ENCODE results near the gene TOMM70. TPM values are rescaled to one million over a fixed set of nuclear protein-coding genes. Genes with fewer than 3 reads are reported as not detected.
"Not testable (repeated sequence)": the region's sequence is repeated elsewhere in the genome, so short reads cannot be mapped to it uniquely, and the experiment has no call there.

The TOMM70 gene
- total and polyA plus RNA-seq, 7 donors, result 51.1 to 97.2 (median 76.7) TPM

DNA sequence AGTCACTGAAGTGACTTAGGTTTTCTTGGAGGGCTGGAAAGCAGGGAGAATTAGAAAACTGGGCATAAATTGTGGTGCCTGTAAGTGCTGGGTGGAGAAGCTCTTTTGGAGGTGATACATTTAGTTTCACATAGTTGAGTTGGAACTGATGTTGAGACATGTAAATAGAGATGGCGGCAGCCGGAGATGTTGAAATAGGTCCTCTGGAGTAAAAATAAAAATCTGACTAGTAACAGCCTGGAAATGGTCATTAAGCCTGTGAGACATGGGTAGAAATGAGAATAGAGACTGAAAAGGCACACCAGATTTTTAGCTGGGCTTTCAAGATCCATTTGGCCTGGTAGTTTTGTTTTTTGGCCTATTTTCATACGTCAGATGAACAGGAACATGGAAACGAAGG lies 69.2 kb downstream of the TOMM70 start:
- ATAC-seq (peak in 3 of 4 donors; percentile 11 to 57 (median 49)), DNase-seq (no peak)
- H3K27me3 ChIP-seq (ENCODE audit: insufficient read depth in 3 of 3, low read length in 2 of 3), result no peaks in the 10 kb centered on the region
- peak overlapping the region; percentile 47 for H3K27ac ChIP-seq
- intact Hi-C loops (cut with DNase I), result loop anchor here in 1 of 2 donors (10.0 kb wide), 1 partner anchor 497 kb away; no protein-coding TSS in a partner anchor
- H3K9me3 ChIP-seq, result no peaks in the 10 kb centered on the region
- H3K4me3 ChIP-seq, result no peak overlapping the region
- WGBS, 3 donors, result 76 to 93% (median 84%) methylated on average over 4 of the region's 4 CpGs
- TF ChIP-seq CTCF (IDR thresholded peaks at IDR 0.05), result no peak
- peaks cover 8% of the 10 kb centered on the region for H3K4me1 ChIP-seq
- H3K36me3 ChIP-seq (ENCODE audit: insufficient read depth in 1 of 2, low read depth in 1 of 2), result peaks cover 0 to 3% of the 10 kb centered on the region in 2 donors

DNA sequence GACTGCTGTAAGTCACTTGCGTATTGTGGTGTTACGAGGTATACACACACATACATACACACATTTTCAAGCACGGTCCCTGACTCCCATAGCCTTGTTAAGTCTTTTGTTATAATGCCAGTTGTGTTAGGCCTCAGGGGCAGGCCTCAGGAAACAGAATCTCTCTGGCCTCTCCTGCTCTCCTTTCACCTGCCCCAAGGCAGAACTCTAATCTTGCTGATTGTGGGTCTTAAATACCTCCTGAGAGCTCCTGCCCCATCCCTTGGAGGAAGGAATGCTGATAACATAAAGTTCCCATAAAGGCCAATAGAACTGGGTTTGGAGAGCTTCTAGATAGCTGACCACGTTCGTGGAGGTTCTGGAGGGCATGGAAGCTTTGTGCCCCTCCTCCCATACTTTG lies 70.2 kb downstream of the TOMM70 start:
- Histone ChIP-seq H3K27me3 (ENCODE audit: insufficient read depth in 3 of 3, low read length in 2 of 3) (no peaks in the 10 kb centered on the region), H3K9me3 (no peaks in the 10 kb centered on the region), H3K36me3 (ENCODE audit: insufficient read depth in 1 of 2, low read depth in 1 of 2) (peaks cover 0 to 13% of the 10 kb centered on the region in 2 donors), H3K4me3 (no peak overlapping the region), H3K27ac (no peak overlapping the region), H3K4me1 (peaks cover 5% of the 10 kb centered on the region)
- ATAC-seq (no peak), DNase-seq (no peak)
- intact Hi-C loops (cut with DNase I), result loop anchor here in 1 of 2 donors (10.0 kb wide), 1 partner anchor 496 kb away; no protein-coding TSS in a partner anchor
- 89 to 91% (median 89%) methylated on average over 5 of the region's 5 CpGs for WGBS, 3 donors
- TF ChIP-seq CTCF (IDR thresholded peaks at IDR 0.05), result no peak

DNA sequence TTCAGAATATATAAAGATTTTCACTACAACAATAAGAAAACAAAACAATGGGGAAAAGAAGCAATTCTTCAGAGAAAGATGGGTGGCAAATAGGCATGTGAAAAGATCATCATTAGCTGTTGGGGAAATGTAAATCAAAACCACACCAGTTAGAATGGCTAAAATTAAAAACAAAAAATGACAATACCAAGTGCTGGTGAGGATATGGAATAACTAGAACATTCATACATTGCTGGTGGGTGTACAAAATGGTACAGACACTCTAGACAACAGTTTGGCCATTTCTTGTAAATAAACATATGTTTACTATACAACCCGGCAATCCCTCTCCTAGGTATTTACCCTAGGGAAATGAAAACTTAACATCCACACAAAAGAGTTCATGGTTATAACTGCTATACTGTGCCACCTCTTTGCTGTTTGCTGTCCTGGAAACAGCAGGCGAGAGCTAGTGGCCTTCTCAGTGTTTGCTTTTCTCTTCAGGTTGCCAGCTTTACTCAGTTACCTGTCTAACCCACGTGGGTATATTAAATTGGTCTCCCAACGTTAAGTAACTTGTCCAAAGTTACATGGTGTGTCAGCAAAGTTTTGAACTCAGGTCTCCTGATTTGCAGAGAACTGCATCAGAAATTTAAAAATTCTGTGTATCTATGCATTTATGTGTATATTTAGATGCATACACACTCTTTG lies 70.9 kb downstream of the TOMM70 start:
- H3K36me3 ChIP-seq (ENCODE audit: insufficient read depth in 1 of 2, low read depth in 1 of 2), result peaks cover 0 to 20% of the 10 kb centered on the region in 2 donors
- intact Hi-C loops (cut with DNase I), result loop anchor here in 1 of 2 donors (10.0 kb wide), 1 partner anchor 495 kb away; no protein-coding TSS in a partner anchor
- no peaks in the 10 kb centered on the region for H3K9me3 ChIP-seq
- peaks cover 3% of the 10 kb centered on the region for H3K4me1 ChIP-seq
- 79 to 80% (median 79%) methylated on average over 4 of the region's 4 CpGs for WGBS, 3 donors
- TF ChIP-seq CTCF (IDR thresholded peaks at IDR 0.05), result no peak
- H3K4me3 ChIP-seq, result no peak overlapping the region
- H3K27ac ChIP-seq, result no peak overlapping the region
- ATAC-seq (no peak), DNase-seq (no peak)
- H3K27me3 ChIP-seq (ENCODE audit: insufficient read depth in 3 of 3, low read length in 2 of 3), result no peaks in the 10 kb centered on the region

GRCh38 chr3:100327377-100327776 lies 73.5 kb downstream of the TOMM70 start:
- H3K36me3 ChIP-seq (ENCODE audit: insufficient read depth in 1 of 2, low read depth in 1 of 2), result peaks cover 0 to 45% of the 10 kb centered on the region in 2 donors
- 98 to 100% (median 98%) methylated on average over 5 of the region's 5 CpGs for WGBS, 3 donors
- not testable (repeated sequence) for ATAC-seq

GRCh38 chr3:100325827-100326226 lies 75.1 kb downstream of the TOMM70 start:
- H3K27me3 ChIP-seq (ENCODE audit: insufficient read depth in 3 of 3, low read length in 2 of 3), result no peaks in the 10 kb centered on the region
- no peak for TF ChIP-seq CTCF (IDR thresholded peaks at IDR 0.05)
- no peak overlapping the region for H3K4me3 ChIP-seq
- H3K27ac ChIP-seq, result no peak overlapping the region
- peaks cover 0 to 61% of the 10 kb centered on the region in 2 donors for H3K36me3 ChIP-seq (ENCODE audit: insufficient read depth in 1 of 2, low read depth in 1 of 2)
- intact Hi-C loops (cut with DNase I), result no loop called here
- no peaks in the 10 kb centered on the region for H3K4me1 ChIP-seq
- H3K9me3 ChIP-seq, result no peaks in the 10 kb centered on the region
- no peak for DNase-seq
- no peak for ATAC-seq

More at GRCh38 chr3:100327377-100327776, 73.5 kb downstream of the TOMM70 start:
- H3K27me3 ChIP-seq (ENCODE audit: insufficient read depth in 3 of 3, low read length in 2 of 3); H3K9me3 ChIP-seq; H3K4me3 ChIP-seq; intact Hi-C loops (cut with DNase I); DNase-seq; H3K4me1 ChIP-seq; H3K27ac ChIP-seq: not testable (repeated sequence)
